A549 treated with dexamethasone at 1 μM for 4 hours (cell line): ENCODE results near the gene LARP6. TPM values are rescaled to one million over a fixed set of nuclear protein-coding genes. Genes with fewer than 3 reads are reported as not detected.

Experiments
- total RNA-seq: library from RNA; stranded (reverse); fragments of 200-300 nt; extraction: Qiagen RNA extraction; gene quantifications from 5 replicates; pipeline ENCODE4 v1.2.3, GENCODE V29; 2022

LARP6 gene
- 48.5 to 76.8 TPM (median 71.1 TPM) in 5 replicates for total RNA-seq

GRCh38 chr15:70853973-70854665, at the start of gene LARP6:
LARP6 (minus strand) TSS chr15:70854157; CDS start chr15:70854088, 69 bp downstream.

GRCh38 chr15:70892002-70892911, 38.3 kb upstream of the LARP6 start, which contains the start of the genes LRRC49 and THAP10:
LRRC49 (plus strand) TSS chr15:70892826; CDS start chr15:70892895, 69 bp downstream.
THAP10 (minus strand) TSS chr15:70892433; CDS start chr15:70892272, 161 bp downstream.

Other genes starting within 250 kb of the LARP6 start
- gene UACA, start 90.6 kb downstream of the LARP6 start, total RNA-seq = 28.2 to 42.1 TPM (median 30.5 TPM) in 5 replicates
- 4.1 to 5.6 TPM (median 4.7 TPM) in 5 replicates for gene THAP10, start 38.3 kb upstream of the LARP6 start, total RNA-seq
- gene LRRC49, start 38.7 kb upstream of the LARP6 start, total RNA-seq = 4.1 to 5.2 TPM (median 4.7 TPM) in 5 replicates